ENCODE measurements around the gene ASB8. TPM values are rescaled to one million over a fixed set of nuclear protein-coding genes. Genes with fewer than 3 reads are reported as not detected.

ASB8 gene
- total and polyA plus RNA-seq, 9 of the 15 experiments (the other 6 are each of a cell fraction or from before 2014, with no cell fraction given): 13.3 to 29.0 (median 19.6) TPM

DNA sequence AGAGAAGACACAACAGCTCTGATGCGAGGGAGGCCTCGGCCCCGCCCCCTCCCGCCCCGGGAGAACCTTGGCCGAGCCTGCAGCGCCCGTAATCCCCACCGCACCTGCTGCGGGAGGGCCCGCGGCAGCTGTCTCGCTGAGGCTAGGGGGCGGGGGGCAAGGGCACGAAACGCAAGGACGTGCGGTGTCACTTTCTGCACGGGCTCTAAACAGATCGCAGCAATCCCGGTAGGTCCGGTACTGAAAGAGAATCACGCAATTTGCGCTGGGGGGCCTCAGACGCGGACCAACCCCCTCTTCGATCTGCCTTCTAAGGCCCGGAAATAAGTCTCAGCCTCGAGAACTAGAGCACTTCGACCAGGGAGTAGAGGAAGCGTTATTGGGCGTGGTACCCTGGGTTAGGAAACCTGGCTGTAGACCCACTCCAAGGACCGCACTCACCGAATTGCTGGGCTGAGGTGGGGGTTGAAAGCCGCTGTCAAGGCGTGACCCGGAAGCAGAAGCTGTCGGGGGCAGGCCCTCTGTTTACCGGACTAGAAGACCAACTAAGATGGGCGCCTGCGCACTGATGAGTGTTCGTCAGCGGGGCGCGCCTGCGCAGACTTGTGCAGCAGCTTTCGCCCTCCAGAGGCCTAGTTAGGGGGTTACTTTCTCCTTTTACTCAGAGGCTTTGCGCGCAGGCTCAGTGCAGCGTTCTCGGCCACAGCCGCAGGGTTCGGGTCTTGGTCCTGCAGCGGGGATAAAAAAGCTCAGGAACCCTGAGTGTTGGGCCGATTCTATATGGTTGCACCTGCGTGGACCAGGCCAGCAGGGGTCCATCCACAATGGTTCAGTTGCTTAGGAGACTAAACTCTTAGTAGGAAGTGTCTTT lies at the start of gene ASB8 (continued):
- TF ChIP-seq, protein P1, sequence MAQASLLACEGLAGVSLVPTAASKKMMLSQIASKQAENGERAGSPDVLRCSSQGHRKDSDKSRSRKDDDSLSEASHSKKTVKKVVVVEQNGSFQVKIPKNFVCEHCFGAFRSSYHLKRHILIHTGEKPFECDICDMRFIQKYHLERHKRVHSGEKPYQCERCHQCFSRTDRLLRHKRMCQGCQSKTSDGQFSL (CRISPR knock-in tag; IDR thresholded peaks at IDR 0.05): no peak
- TF ChIP-seq, protein P1 (tag; IDR thresholded peaks at IDR 0.05): no peak; a peak in 1 of 4 replicates
- TF ChIP-seq ZNF583 (CRISPR knock-in tag; IDR thresholded peaks at IDR 0.05): no peak
- peak; percentile 50 for TF ChIP-seq POLR2B (IDR thresholded peaks at IDR 0.05; ENCODE audit: low read depth, partially characterized antibody)
- no peak for TF ChIP-seq GATAD2B (IDR thresholded peaks at IDR 0.05; ENCODE audit: borderline replicate concordance)
- no peak for TF ChIP-seq ESRRB (CRISPR knock-in tag; IDR thresholded peaks at IDR 0.05; ENCODE audit: borderline replicate concordance)
- no peak for TF ChIP-seq HOXB6 (CRISPR knock-in tag; IDR thresholded peaks at IDR 0.05; ENCODE audit: borderline replicate concordance)
- no peak for TF ChIP-seq ZNF282 (CRISPR knock-in tag; IDR thresholded peaks at IDR 0.05)
- no peak; the same call in 1 of the 2 replicates for TF ChIP-seq NFIC (IDR thresholded peaks at IDR 0.05)
- TF ChIP-seq ZKSCAN8 (CRISPR knock-in tag; IDR thresholded peaks at IDR 0.05): no peak
- TF ChIP-seq, protein P2, sequence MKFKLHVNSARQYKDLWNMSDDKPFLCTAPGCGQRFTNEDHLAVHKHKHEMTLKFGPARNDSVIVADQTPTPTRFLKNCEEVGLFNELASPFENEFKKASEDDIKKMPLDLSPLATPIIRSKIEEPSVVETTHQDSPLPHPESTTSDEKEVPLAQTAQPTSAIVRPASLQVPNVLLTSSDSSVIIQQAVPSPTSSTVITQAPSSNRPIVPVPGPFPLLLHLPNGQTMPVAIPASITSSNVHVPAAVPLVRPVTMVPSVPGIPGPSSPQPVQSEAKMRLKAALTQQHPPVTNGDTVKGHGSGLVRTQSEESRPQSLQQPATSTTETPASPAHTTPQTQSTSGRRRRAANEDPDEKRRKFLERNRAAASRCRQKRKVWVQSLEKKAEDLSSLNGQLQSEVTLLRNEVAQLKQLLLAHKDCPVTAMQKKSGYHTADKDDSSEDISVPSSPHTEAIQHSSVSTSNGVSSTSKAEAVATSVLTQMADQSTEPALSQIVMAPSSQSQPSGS (CRISPR knock-in tag; IDR thresholded peaks at IDR 0.05): no peak
- TF ChIP-seq CEBPG (CRISPR knock-in tag; IDR thresholded peaks at IDR 0.05): no peak; the same call in 1 of the 2 replicates
- no peak for TF ChIP-seq CEBPG (tag; conservative IDR thresholded peaks at IDR 0.05 in 1 of 2, IDR thresholded peaks at IDR 0.05 in 1 of 2)
- TF ChIP-seq, protein P3, sequence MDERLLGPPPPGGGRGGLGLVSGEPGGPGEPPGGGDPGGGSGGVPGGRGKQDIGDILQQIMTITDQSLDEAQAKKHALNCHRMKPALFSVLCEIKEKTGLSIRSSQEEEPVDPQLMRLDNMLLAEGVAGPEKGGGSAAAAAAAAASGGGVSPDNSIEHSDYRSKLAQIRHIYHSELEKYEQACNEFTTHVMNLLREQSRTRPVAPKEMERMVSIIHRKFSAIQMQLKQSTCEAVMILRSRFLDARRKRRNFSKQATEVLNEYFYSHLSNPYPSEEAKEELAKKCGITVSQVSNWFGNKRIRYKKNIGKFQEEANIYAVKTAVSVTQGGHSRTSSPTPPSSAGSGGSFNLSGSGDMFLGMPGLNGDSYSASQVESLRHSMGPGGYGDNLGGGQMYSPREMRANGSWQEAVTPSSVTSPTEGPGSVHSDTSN (CRISPR knock-in tag; IDR thresholded peaks at IDR 0.05; ENCODE audit: low read depth): no peak
- TF ChIP-seq, protein P3 (tag; conservative IDR thresholded peaks at IDR 0.05; ENCODE audit: low read depth): no peak
- no peak for TF ChIP-seq EHMT2 (IDR thresholded peaks at IDR 0.05)
- TF ChIP-seq ZFP1 (CRISPR knock-in tag; IDR thresholded peaks at IDR 0.05): no peak
- no peak for TF ChIP-seq ARID1B (IDR thresholded peaks at IDR 0.05)
- TF ChIP-seq ZNF695 (CRISPR knock-in tag; IDR thresholded peaks at IDR 0.05): no peak
- 0 out of 2 replicates have a peak, but pooled peaks have one; percentile 45 for TF ChIP-seq ETV5 (CRISPR knock-in tag; IDR thresholded peaks at IDR 0.05; ENCODE audit: low read depth)
- TF ChIP-seq TOE1 (IDR thresholded peaks at IDR 0.05; ENCODE audit: borderline replicate concordance): 0 out of 2 replicates have a peak, but pooled peaks have one; percentile 54
- TF ChIP-seq TOE1 (CRISPR knock-in tag; IDR thresholded peaks at IDR 0.05; ENCODE audit: borderline replicate concordance, low read depth): no peak
- no peak for TF ChIP-seq RBM39 (optimal IDR thresholded peaks at IDR 0.05; ENCODE audit: low read depth, low read length)
- no peak for TF ChIP-seq KLF10 (CRISPR knock-in tag; IDR thresholded peaks at IDR 0.05)
